Measurements from ENCODE around the gene SPOPL. TPM values are rescaled to one million over a fixed set of nuclear protein-coding genes. Genes with fewer than 3 reads are reported as not detected.

The SPOPL gene
- total and polyA plus RNA-seq, 9 of the 15 experiments (the other 6 are each of a cell fraction or from before 2014, with no cell fraction given) = 0.53 to 6.1 (median 4.1) TPM

- TF ChIP-seq ZBTB49 (CRISPR knock-in tag; IDR thresholded peaks at IDR 0.05; ENCODE audit: borderline replicate concordance) = no peak
- TF ChIP-seq E2F5 (CRISPR knock-in tag; IDR thresholded peaks at IDR 0.05) = no peak
- TF ChIP-seq MAX (CRISPR knock-in tag; IDR thresholded peaks at IDR 0.05) = no peak
- no peak for TF ChIP-seq CHD4 (IDR thresholded peaks at IDR 0.05; ENCODE audit: insufficient read depth, insufficient replicate concordance, low read depth, low read length, poor library complexity, severe bottlenecking)
Observed at GRCh38 chr2:138468617-138469016, 33.0 kb upstream of the SPOPL start (continued).

- intact Hi-C loops (cut with micrococcal nuclease) = no loop called here
- no peak overlapping the region for H3K27ac ChIP-seq (ENCODE audit: extremely low read depth, low read depth, low read length)
- H3K9me3 ChIP-seq (replicated peaks; ENCODE audit: control insufficient read depth, insufficient read depth, low read depth, low read length) = no peaks in the 10 kb centered on the region; the same call in 1 of the 2 replicates
- ATAC-seq (no peak), DNase-seq (ENCODE audit: extremely low read depth in 1 of 4, low spot score in 3 of 4) (no peak), FAIRE-seq (no peak)
- H3K9me1 ChIP-seq (ENCODE audit: control insufficient read depth, insufficient read depth, low read length) = no peaks in the 10 kb centered on the region
- no peaks in the 10 kb centered on the region for H3K27me3 ChIP-seq (ENCODE audit: control insufficient read depth in 2 of 2, insufficient read depth in 2 of 2, low read length in 2 of 2)
- in situ Hi-C loops (cut with MboI) = no loop called here
- no peaks in the 10 kb centered on the region for H3K79me2 ChIP-seq (ENCODE audit: control insufficient read depth, insufficient read depth, low read length)
- WGBS (ENCODE audit: insufficient coverage, low coverage, missing lambda C conversion rate) = 17% methylated on average over 1 of the region's 1 CpG
- POLR2A ChIA-PET = no interaction called here
- no peak overlapping the region for H3K9ac ChIP-seq (ENCODE audit: insufficient read depth in 1 of 2, low read depth in 2 of 2, low read length in 2 of 2)
- H3K4me3 ChIP-seq = no peak overlapping the region
- BruUV-seq (replicated peaks) = no TSS peak
- H3K36me3 ChIP-seq (ENCODE audit: control insufficient read depth, insufficient read depth, low read length) = no peaks in the 10 kb centered on the region
- no peak overlapping the region for H2AFZ ChIP-seq (ENCODE audit: low read depth, low read length)
- no peak overlapping the region for H3K4me2 ChIP-seq (ENCODE audit: insufficient read depth, low read length)
- CTCF ChIA-PET (ENCODE audit: low intra/inter-chr PET ratio) = no interaction called here
- H4K20me1 ChIP-seq (replicated peaks; ENCODE audit: control insufficient read depth, insufficient read depth, low read length) = no peaks in the 10 kb centered on the region
- peaks cover 6 to 8% of the 10 kb centered on the region in 2 experiments for H3K4me1 ChIP-seq (replicated peaks in 1 of 2; ENCODE audit: control insufficient read depth in 2 of 2, insufficient read depth in 2 of 2, low read length in 2 of 2)
- no peak for TF ChIP-seq SMARCA5 (IDR thresholded peaks at IDR 0.05)
- TF ChIP-seq YBX1 (IDR thresholded peaks at IDR 0.05) = no peak
- TF ChIP-seq ZNF699 (CRISPR knock-in tag; IDR thresholded peaks at IDR 0.05; ENCODE audit: insufficient replicate concordance) = no peak
Observed at GRCh38 chr2:138469411-138469810, 32.2 kb upstream of the SPOPL start.
